HK-2 (cell line): ENCODE results near the gene RPL11.
"Not testable (repeated sequence)": the region's sequence is repeated elsewhere in the genome, so short reads cannot be mapped to it uniquely, and the experiment has no call there.

ENCODE experiments used
- DNase-seq: peaks from one replicate; pipeline ENCODE4 v3.0.0-alpha.2; 2018; ENCODE audit not compliant: unreplicated experiment

The RPL11 gene

GRCh38 chr1:23691499-23692307, at the start of gene RPL11:
Gene RPL11 (plus strand): TSS chr1:23691806. CDS start chr1:23691824, 18 bp downstream.
- DNase-seq = peak; percentile 92

GRCh38 chr1:23643736-23644554, 47.7 kb upstream of the RPL11 start:
- no peak for DNase-seq

DNA sequence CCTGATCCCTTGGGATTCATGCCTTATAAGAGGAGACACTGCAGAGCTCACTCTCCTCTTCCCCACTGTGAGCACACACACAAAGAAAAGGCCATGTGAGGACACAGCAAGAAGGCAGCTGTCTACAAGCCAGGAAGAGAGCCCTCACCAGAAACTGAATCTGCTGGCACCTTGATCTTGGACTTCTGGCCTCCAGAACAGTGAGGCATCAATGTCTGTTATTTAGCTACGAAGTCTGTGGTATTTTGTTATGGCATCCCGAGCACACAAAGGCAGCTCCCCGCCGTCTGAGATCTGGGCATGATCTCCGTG, 47.1 kb upstream of the RPL11 start:
- DNase-seq = no peak

GRCh38 chr1:23645338-23645737, 46.3 kb upstream of the RPL11 start:
- no peak for DNase-seq

- DNase-seq = no peak
Observed at GRCh38 chr1:23646091-23646490, 45.5 kb upstream of the RPL11 start.

- DNase-seq = no peak
Observed at GRCh38 chr1:23646541-23646940, 45.1 kb upstream of the RPL11 start.

DNA sequence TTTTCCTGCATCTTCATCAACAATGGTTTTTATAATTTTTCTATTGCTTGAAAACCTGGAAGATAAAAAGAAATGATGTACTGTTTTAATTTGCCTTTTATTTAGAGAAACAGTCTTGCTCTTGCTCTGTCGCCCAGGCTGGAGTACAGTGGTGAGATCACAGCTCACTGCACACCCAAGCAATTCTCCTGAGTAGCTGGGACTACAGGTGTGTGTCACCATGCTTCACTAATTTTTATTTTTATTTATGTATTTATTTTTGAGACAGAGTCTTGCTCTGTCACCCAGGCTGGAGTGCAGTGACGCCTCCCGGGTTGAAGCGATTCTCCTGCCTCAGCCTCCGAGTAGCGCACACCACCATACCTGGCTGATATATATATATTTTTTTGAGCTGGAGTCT, 43.0 kb upstream of the RPL11 start:
- no peak for DNase-seq

- not testable (repeated sequence) for DNase-seq
Observed at GRCh38 chr1:23649157-23649556, 42.4 kb upstream of the RPL11 start.

DNA sequence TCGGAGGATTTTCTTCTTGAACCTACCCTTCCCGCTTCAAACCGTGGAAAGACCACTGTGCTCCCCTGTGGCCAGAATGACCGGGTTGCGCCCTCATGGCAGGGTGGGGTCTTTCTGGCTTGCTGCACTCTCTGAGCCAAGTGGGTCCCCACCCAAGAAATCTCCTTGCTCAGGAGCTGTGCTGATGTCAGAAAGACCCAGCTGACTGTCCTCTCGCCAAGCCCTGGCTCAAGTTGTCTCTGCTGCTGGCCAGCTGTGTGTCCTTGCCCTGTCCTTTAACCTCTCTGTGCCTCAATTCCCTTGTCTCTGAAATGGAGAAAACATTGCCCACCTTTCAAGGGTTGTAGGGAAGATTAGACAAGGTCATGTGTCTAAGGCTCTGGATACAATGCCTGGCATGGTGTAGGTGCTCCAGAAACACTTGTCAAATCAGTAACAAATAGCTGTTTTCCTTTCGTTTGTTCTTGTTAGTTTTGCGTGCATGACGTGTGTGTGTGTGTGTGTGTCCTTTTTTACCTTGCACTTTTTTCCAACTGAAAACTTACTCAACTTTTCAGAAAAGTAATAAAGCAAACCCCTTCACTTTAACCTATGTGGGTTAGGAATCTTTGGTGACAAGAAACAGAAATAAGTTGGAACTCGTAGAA, 41.1 kb upstream of the RPL11 start:
- no peak for DNase-seq

- DNase-seq = no peak
Observed at GRCh38 chr1:23651069-23651808, 40.4 kb upstream of the RPL11 start.

DNA sequence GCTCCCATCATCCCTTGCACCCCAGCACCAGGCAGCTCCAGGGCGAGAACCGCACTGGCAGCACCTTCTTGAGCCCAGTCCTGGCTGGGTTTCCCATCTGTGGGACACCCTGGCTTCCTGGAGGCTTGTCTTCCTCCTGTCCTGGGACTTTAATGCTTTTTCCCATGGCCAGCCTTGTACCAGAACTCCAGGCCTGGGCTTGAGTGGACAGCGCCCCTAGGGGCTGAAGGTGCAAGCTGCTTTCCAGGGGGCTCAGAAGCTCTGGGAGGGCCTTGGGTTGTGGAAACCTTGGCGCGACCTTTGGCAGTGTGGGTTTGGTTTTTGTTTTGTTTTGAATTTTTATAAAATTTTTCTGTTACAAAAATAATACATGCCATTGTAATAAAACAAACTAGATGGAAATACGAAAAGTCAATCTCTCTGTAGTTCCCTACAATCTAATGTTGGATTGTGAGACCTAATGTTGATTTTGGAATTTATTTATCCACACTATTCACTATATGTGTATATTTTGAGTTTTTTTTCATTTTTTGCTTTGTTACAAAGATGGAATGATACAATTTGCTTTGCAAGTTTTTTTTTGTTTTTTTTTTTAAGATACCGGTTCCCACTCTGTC, 33.8 kb upstream of the RPL11 start:
- peak; percentile 49 for DNase-seq

- no peak for DNase-seq
Observed at GRCh38 chr1:23660671-23661070, 30.9 kb upstream of the RPL11 start.

DNA sequence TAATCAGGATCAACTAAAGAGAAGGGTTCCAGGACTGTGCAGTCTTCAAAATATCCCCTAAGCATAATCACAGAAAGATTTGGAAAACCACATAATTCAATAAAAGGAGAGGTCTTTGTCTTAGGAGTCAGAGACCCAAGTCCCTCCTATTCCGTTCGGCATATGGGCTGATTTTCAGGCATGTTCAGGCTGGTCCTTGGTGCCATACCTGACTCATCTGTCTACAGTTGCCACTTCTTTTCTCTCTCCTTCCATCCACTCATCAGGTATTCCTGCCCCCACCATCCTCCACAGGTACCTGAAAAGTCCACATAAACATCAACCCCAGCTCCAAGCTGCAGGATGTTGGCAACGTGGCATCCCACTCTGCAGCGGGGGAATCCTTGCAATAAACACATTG, 29.7 kb upstream of the RPL11 start:
- no peak for DNase-seq

- DNase-seq = no peak
Observed at GRCh38 chr1:23664837-23665795, 26.5 kb upstream of the RPL11 start.

DNA sequence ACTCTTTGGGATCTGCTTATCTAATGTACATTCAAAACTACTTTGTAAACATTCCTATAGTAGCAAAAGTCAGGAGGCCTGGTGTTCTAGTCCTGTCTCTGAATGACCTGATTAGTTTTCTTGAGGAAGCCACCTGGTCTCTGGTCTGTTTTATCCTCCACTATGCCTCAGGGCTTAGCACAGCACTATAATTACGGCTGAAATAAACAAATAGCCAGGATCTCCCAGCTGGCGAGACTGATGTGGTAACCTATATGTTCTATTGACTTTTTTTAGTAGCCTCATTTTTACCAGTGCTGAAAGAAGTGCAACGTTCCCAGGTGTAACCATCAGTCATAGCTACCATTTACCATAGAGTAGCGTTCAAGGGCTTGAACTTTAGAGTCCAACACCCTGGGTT, 24.2 kb upstream of the RPL11 start:
- no peak for DNase-seq

DNA sequence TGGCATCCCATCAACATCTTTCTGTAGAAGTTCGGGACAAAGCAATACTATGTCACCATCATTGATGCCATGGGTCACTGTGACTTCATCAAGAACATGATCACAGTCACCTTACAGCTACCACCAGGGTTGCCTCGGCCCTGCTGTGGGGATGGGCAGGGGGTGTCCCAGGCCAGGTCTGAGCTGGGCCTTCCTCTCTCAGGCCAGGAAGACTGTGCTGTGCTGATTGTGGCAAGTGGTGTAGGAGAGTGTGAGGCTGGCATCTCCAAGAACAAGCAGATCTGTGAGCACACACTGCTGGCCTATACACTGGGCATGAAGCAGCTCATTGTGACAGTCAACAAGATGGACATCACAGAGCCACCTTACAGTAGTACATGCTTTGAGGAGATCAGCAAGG, 20.9 kb upstream of the RPL11 start:
- DNase-seq = no peak

DNA sequence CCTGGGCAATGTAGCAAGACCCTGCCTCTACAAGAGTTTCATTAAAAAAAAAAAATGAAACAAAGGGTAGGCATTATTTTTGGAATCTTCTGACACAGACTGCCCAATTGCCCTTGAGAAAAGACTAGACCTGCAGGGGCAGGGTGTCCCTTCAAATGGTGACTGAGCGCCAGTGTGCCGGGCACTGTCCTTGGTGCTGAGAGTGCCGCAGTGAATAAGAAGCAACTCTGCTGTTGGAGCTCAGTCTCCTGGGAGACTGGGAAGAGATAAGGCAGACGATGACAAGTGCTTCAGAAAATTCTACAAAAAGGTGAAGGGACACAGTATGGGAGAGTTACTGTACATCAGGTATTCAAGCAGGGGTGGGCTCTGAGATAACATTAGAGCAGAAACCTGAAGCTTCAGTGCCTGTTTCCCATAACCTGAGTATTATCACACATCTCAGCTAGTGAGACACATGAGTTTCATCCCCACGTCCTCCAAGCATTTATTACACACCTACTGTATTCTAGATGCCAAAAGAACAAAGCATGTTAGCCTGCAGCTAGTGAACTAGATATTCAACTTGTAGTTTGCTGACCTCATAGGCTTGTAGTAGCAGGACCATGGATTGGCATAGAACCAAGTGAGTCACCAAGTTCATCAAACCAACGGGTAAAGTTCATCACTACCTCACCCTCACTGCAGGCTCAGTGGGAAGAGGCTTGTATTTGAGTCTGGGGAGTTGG, 18.4 kb upstream of the RPL11 start:
- DNase-seq = peak; percentile 38

DNA sequence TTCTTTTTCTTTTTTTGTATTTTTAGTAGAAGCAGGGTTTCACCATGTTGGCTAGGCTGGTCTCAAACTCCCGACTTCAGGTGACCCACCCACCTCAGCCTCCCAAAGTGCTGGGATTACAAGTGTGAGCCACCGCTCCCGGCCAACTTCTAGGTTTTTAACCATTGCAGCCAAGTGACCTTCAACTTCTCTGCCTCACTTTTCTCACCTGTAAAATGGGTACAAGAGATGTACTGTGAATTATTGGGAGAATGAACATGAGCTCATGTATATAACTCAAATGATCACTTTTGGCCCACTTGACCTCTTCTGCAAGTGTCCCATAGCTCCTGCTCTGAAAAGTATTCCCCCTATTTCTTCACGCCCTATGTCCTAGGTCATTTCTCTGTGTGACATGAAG, 11.8 kb upstream of the RPL11 start:
- DNase-seq = no peak

DNA sequence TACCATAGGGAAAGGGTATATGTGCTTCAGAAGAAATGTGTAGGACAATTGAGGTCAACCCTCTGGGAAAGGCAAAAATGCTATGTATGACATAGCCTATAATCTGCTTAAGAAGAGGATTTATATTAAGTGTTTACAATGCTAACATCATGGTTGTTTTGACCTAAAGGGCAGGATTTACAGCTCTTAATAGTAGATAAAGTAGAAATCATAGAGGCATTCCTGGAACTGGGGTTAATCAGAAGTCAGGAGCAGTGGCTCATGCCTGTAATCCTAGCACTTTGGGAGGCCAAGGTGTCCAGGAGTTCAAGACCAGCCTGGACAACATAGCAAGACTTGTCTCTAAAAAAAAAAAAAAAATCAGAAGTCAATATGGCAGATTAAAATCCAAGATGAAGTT, 8.7 kb upstream of the RPL11 start:
- DNase-seq = no peak

DNA sequence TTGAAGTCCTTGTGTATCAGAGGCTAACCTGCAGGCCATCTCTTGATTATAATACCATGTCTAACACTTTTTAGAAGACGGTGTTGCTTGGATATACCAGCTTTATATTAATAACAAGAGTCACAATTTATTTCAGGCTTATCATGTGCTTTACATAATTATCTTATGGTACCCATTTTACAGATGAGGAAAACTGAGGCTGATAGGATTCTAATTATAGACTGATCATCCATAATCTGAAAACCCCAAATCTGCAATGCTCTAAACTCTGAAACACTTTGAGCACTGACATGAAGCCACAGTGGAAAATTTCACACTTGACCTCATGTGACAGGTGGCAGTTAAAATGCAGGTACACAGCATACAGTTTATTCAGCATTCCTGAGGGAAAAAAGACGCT, 7.2 kb upstream of the RPL11 start:
- no peak for DNase-seq
